HG02588 (cell line): ENCODE measurements around the gene SERPINA5.
"Not testable (repeated sequence)": the region's sequence is repeated elsewhere in the genome, so short reads cannot be mapped to it uniquely, and the experiment has no call there.

Experiments used
- ATAC-seq: cut with Tn5 transposase; IDR thresholded peaks from one replicate; pipeline ENCODE4 v1.9.1; 2021; ENCODE audit warnings: mild to moderate bottlenecking, moderate library complexity; ENCODE audit not compliant: unreplicated experiment

SERPINA5 gene

GRCh38 chr14:94598816-94599655 lies 17.8 kb downstream of the SERPINA5 start:
- ATAC-seq = no peak

GRCh38 chr14:94599656-94600004 lies 18.4 kb downstream of the SERPINA5 start:
- no peak for ATAC-seq

GRCh38 chr14:94600148-94600545 lies 18.9 kb downstream of the SERPINA5 start:
- ATAC-seq = no peak

- ATAC-seq = no peak
These were observed 20.7 kb downstream of the SERPINA5 start for GRCh38 chr14:94601884-94602391.

- no peak for ATAC-seq
These were observed 21.5 kb downstream of the SERPINA5 start for GRCh38 chr14:94602722-94603121.

- ATAC-seq = no peak
These were observed 24.1 kb downstream of the SERPINA5 start for GRCh38 chr14:94605361-94605760.

- ATAC-seq = not testable (repeated sequence)
These were observed 27.7 kb downstream of the SERPINA5 start for GRCh38 chr14:94608966-94609365.

- ATAC-seq = no peak
These were observed 30.0 kb downstream of the SERPINA5 start for GRCh38 chr14:94611179-94611578.

- ATAC-seq = no peak
These were observed 30.9 kb downstream of the SERPINA5 start, which contains the start of gene SERPINA3 for GRCh38 chr14:94612174-94612573. Gene SERPINA3, plus strand, starts transcription at chr14:94612391. Its CDS starts 2,051 bp downstream, at chr14:94614442.

- ATAC-seq = no peak
These were observed 31.6 kb downstream of the SERPINA5 start for GRCh38 chr14:94612580-94613554.

GRCh38 chr14:94613720-94614644 lies 32.8 kb downstream of the SERPINA5 start:
- ATAC-seq = no peak

- no peak for ATAC-seq
These were observed 33.6 kb downstream of the SERPINA5 start for GRCh38 chr14:94614802-94615201.

- ATAC-seq = no peak
These were observed 34.0 kb downstream of the SERPINA5 start for GRCh38 chr14:94615254-94615653.

- ATAC-seq = no peak
These were observed 34.8 kb downstream of the SERPINA5 start for GRCh38 chr14:94615823-94616570.

GRCh38 chr14:94617366-94617941 lies 36.2 kb downstream of the SERPINA5 start:
- ATAC-seq = no peak

GRCh38 chr14:94617988-94618822 lies 37.0 kb downstream of the SERPINA5 start:
- ATAC-seq = no peak

- no peak for ATAC-seq
These were observed 38.1 kb downstream of the SERPINA5 start for GRCh38 chr14:94619297-94619696.

- no peak for ATAC-seq
These were observed 39.4 kb downstream of the SERPINA5 start for GRCh38 chr14:94620597-94620996.
